Measurements from ENCODE around the gene L3MBTL2.

- TF ChIP-seq POLR2AphosphoS5 (IDR thresholded peaks at IDR 0.05; ENCODE audit: borderline replicate concordance, low read depth, low read length), result no peak
- TF ChIP-seq EZH2 (IDR thresholded peaks at IDR 0.05), result no peak
- TF ChIP-seq FOXP2 (optimal IDR thresholded peaks at IDR 0.05; ENCODE audit: control extremely low read depth, extremely low read length, insufficient read depth), result no peak
Measured at GRCh38 chr22:41216984-41217383, 11.9 kb downstream of the L3MBTL2 start.

Measured in SK-N-MC (cell line).